Measurements from ENCODE around the gene PAX8. TPM values are rescaled to one million over a fixed set of nuclear protein-coding genes. Genes with fewer than 3 reads are reported as not detected.
"Not testable (repeated sequence)": the region's sequence is repeated elsewhere in the genome, so short reads cannot be mapped to it uniquely, and the experiment has no call there.

Gene PAX8
- 1 to 10 TPM in 2 of 3 donors, under 1 TPM in 1; under 0.01 to 2.6 (median 1.0) TPM for total RNA-seq

DNA sequence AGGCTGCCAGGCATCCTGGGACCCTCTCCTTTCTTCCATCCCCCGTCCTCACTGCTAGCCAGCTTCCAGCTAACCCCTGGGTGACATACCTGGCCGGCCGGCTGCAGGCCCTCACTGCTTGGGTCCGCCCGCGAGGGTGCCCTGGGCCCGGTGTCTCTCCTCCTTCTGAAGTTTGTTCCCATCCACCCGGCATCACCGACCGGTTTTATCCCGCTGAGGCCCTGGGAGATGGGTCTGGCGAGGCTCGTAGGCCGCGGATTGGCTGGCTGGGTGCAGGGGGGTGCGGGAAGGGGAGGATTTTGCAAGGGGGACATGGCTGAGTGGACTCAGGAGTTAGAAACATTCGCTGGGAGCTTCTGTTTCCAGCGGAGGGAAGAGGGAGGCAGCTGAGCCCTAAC, at the start of gene PAX8:
Gene PAX8 (minus strand): TSS at position 180 of the 398 bp plus-strand sequence. CDS start 527 bp downstream, outside the sequence.
- Histone ChIP-seq H3K27me3 (peaks cover 9 to 48% of the 10 kb centered on the region in 2 donors), H3K4me3 (no peak within 1 kb of the TSS), H3K4me1 (peaks cover 0 to 3% of the 10 kb centered on the region in 2 donors), H3K27ac (no peak within 1 kb of the TSS), H3K36me3 (no peaks in the 10 kb centered on the region), H3K9me3 (no peaks in the 10 kb centered on the region)
- intact Hi-C loops (cut with DNase I; ENCODE audit: low total_unique reads), result no loop called here
- DNase-seq (ENCODE audit: low spot score in 2 of 2), result no peak
- TF ChIP-seq POLR2A (IDR thresholded peaks at IDR 0.05), result no peak
- TF ChIP-seq POLR2AphosphoS5 (IDR thresholded peaks at IDR 0.05), result no peak
- TF ChIP-seq, protein P1, sequence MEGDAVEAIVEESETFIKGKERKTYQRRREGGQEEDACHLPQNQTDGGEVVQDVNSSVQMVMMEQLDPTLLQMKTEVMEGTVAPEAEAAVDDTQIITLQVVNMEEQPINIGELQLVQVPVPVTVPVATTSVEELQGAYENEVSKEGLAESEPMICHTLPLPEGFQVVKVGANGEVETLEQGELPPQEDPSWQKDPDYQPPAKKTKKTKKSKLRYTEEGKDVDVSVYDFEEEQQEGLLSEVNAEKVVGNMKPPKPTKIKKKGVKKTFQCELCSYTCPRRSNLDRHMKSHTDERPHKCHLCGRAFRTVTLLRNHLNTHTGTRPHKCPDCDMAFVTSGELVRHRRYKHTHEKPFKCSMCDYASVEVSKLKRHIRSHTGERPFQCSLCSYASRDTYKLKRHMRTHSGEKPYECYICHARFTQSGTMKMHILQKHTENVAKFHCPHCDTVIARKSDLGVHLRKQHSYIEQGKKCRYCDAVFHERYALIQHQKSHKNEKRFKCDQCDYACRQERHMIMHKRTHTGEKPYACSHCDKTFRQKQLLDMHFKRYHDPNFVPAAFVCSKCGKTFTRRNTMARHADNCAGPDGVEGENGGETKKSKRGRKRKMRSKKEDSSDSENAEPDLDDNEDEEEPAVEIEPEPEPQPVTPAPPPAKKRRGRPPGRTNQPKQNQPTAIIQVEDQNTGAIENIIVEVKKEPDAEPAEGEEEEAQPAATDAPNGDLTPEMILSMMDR (IDR thresholded peaks at IDR 0.05), result no peak

DNA sequence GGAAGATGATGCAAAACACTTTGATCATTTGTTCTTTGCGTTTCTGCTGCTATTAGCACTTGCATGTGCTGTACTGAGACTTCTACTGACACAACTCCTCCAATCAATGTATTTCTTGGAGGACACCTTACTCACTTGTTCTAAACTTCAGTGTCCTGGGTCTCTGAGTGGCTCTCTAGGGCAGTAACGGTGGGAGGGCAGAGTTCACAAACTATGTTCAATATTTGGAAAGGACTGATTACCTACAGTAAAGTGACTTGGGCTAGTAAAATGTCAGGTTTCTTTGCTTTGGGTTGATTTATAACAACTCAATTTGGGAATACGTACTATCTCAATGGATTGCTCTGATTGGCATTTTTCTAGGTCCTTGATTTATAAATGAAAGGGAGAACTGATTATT, 49.3 kb upstream of the PAX8 start:
- H3K9me3 ChIP-seq, result no peaks in the 10 kb centered on the region
- intact Hi-C loops (cut with DNase I; ENCODE audit: low total_unique reads), result no loop called here

DNA sequence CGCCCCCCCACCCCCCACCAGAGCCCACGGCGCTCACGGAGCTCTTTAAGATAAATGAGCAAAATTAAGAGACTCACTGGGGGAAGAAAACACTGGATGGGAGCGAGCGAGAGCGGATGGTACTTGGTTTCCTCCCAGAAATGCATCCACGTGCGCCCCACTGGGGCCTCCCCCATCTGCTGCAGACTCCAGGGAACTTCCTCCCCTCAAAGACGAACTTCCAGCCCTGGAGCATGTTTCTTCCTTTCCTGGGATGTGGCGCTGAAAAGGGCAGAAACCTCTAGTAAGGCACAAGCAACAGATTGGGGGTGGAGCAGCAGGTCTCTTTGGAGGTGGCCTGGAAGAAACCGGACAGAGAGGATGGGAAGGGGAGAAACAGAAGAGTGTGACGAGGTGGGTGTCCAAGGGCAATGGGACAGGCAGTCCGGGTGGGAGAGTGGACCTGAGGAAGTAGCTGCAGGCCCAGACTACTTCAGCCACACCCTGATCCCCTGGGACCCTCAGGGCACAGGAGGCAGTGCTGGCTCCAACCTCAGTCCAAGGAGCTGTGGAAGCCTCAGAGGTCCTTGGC, 46.5 kb upstream of the PAX8 start:
- peak overlapping the region; percentile 31 to 72 (median 53) for H3K4me3 ChIP-seq
- H3K27ac ChIP-seq, result peak overlapping the region; percentile 42 to 76
- H3K27me3 ChIP-seq; H3K4me1 ChIP-seq; intact Hi-C loops (cut with DNase I; ENCODE audit: low total_unique reads); H3K9me3 ChIP-seq; DNase-seq (ENCODE audit: low spot score in 2 of 2); H3K36me3 ChIP-seq: not testable (repeated sequence)

More for the DNA sequence above, 49.3 kb upstream of the PAX8 start:
- Histone ChIP-seq H3K4me3 (no peak overlapping the region), H3K27me3 (no peaks in the 10 kb centered on the region), H3K27ac (no peak overlapping the region), H3K4me1 (no peaks in the 10 kb centered on the region), H3K36me3 (no peaks in the 10 kb centered on the region)
- no peak for TF ChIP-seq POLR2A (IDR thresholded peaks at IDR 0.05)
- TF ChIP-seq, protein P1 (IDR thresholded peaks at IDR 0.05), result no peak
- DNase-seq (ENCODE audit: low spot score in 2 of 2), result no peak

DNA sequence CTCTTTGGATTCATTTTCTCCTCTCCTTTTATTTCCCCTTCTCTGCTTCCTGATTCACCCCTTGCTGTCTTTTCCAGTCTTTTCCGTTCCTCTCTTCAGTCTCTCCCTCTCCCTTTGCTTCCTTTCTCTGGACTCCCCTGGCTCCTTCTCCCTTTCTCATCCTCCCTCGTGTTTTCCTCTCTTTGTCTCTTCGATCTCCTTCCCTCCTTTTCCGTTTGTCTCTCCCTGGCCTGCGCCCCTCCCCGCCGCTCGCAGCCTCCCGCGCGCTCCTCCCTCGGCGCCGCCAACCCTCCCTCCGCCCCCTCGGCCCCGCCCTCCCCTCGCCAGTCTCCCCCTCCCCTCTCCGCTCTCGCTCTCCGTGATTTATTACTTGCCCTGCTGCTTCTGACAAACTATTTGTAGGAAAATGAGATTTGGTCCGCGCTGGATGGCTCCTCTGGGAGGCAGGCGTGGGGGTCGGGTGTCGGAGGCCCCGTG, 46.0 kb upstream of the PAX8 start:
- intact Hi-C loops (cut with DNase I; ENCODE audit: low total_unique reads), result no loop called here
- TF ChIP-seq, protein P1 (IDR thresholded peaks at IDR 0.05), result no peak
- TF ChIP-seq POLR2A (IDR thresholded peaks at IDR 0.05), result no peak
- no peak for TF ChIP-seq POLR2AphosphoS5 (IDR thresholded peaks at IDR 0.05)
- DNase-seq (ENCODE audit: low spot score in 2 of 2), result no peak
- no peaks in the 10 kb centered on the region for H3K4me1 ChIP-seq
- H3K36me3 ChIP-seq, result no peaks in the 10 kb centered on the region
- H3K27ac ChIP-seq, result peak overlapping the region; percentile 42 to 76
- no peaks in the 10 kb centered on the region for H3K27me3 ChIP-seq
- H3K4me3 ChIP-seq, result peak overlapping the region; percentile 31 to 72 (median 53)
- H3K9me3 ChIP-seq, result no peaks in the 10 kb centered on the region

DNA sequence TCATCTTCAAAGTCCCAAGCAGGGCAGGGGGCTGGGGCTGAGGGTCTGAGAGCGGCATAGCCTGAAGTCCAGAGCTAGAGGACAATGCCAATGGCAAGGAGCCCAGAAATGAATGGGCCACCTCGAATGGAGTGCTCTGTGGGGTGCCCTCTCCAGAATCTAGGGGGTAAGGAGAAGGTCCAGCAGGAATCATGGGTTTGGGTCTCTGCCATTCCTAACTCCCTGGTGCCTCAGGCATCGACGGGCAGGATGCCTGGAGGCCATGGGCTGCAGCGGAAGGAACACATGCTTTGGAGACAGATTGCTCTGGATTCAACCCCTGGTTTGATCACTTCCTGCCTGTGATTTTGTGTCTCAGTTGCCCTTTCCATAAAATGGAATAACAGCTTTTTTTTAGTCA, 44.4 kb upstream of the PAX8 start:
- intact Hi-C loops (cut with DNase I; ENCODE audit: low total_unique reads); H3K36me3 ChIP-seq; H3K4me3 ChIP-seq; H3K4me1 ChIP-seq; H3K9me3 ChIP-seq; H3K27ac ChIP-seq; DNase-seq (ENCODE audit: low spot score in 2 of 2); H3K27me3 ChIP-seq: not testable (repeated sequence)

DNA sequence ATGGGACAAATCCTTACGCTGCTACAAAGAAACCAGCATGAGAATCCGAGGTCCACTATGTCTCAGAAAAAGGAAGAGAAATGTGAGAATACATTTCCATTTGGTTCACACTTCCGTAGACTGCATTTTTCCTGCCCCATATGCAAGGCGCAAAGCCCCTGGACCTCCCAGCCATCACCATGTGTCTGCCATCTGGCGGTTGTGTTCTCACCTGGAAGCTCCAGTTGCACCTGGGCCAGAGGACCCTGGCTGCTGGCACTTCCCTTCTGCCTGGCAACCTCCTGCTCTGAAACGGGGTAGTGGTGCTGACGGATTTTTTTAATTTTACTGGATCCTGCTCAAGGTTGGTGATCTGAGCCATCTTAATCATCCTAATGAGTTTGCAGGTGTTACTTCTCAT, 41.4 kb upstream of the PAX8 start:
- H3K27me3 ChIP-seq; intact Hi-C loops (cut with DNase I; ENCODE audit: low total_unique reads); H3K36me3 ChIP-seq; H3K27ac ChIP-seq; H3K4me1 ChIP-seq; DNase-seq (ENCODE audit: low spot score in 2 of 2); H3K9me3 ChIP-seq; H3K4me3 ChIP-seq: not testable (repeated sequence)

DNA sequence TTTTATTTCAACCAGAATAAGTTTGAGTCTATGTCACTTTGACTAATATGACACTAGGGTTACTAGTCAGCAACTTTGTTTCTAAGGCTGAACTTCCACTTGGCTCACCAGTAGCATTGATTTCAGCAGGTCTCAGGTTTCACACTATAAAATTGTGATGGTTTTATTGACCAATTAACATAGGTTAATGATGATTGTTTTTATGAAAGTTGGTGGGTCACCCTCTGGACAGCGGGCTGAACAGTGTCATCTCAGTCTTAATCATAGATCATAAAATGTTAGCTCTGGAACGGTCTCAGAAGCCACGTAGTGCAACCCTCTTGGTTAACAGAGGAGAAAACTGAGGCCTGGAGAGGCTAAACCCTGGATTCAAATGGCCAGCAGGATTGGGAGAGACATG, 40.2 kb upstream of the PAX8 start:
- DNase-seq (ENCODE audit: low spot score in 2 of 2); H3K4me1 ChIP-seq; H3K27me3 ChIP-seq; H3K9me3 ChIP-seq; intact Hi-C loops (cut with DNase I; ENCODE audit: low total_unique reads); H3K36me3 ChIP-seq; H3K27ac ChIP-seq; H3K4me3 ChIP-seq: not testable (repeated sequence)
